Measurements from ENCODE around the gene PTPRC.

Gene PTPRC

GRCh38 chr1:198701250-198701649, 62.4 kb downstream of the PTPRC start:
- no peak for DNase-seq (ENCODE audit: low read depth in 2 of 2)

- no peak for DNase-seq (ENCODE audit: low read depth in 2 of 2)
These were observed 63.1 kb downstream of the PTPRC start for GRCh38 chr1:198701766-198702539.

- DNase-seq (ENCODE audit: low read depth in 2 of 2): no peak
These were observed 70.1 kb downstream of the PTPRC start for GRCh38 chr1:198708761-198709525.

- DNase-seq (ENCODE audit: low read depth in 2 of 2): no peak
These were observed 73.0 kb downstream of the PTPRC start for GRCh38 chr1:198711837-198712236.

GRCh38 chr1:198713081-198713480, 74.2 kb downstream of the PTPRC start:
- DNase-seq (ENCODE audit: low read depth in 2 of 2): no peak

- DNase-seq (ENCODE audit: low read depth in 2 of 2): no peak
These were observed 75.4 kb downstream of the PTPRC start for GRCh38 chr1:198714271-198714670.

- no peak for DNase-seq (ENCODE audit: low read depth in 2 of 2)
These were observed 77.2 kb downstream of the PTPRC start for GRCh38 chr1:198716051-198716450.

GRCh38 chr1:198717510-198717909, 78.7 kb downstream of the PTPRC start:
- DNase-seq (ENCODE audit: low read depth in 2 of 2): no peak

- no peak for DNase-seq (ENCODE audit: low read depth in 2 of 2)
These were observed 84.3 kb downstream of the PTPRC start for GRCh38 chr1:198723127-198723526.

- no peak for DNase-seq (ENCODE audit: low read depth in 2 of 2)
These were observed 86.2 kb downstream of the PTPRC start for GRCh38 chr1:198725090-198725489.

- no peak for DNase-seq (ENCODE audit: low read depth in 2 of 2)
These were observed 87.6 kb downstream of the PTPRC start for GRCh38 chr1:198726455-198726854.

- no peak for DNase-seq (ENCODE audit: low read depth in 2 of 2)
These were observed 90.5 kb downstream of the PTPRC start for GRCh38 chr1:198729195-198729863.

GRCh38 chr1:198730952-198731351, 92.1 kb downstream of the PTPRC start:
- DNase-seq (ENCODE audit: low read depth in 2 of 2): no peak

GRCh38 chr1:198734323-198735008, 95.6 kb downstream of the PTPRC start:
- DNase-seq (ENCODE audit: low read depth in 2 of 2): no peak

- no peak for DNase-seq (ENCODE audit: low read depth in 2 of 2)
These were observed 102.9 kb downstream of the PTPRC start for GRCh38 chr1:198741744-198742143.

- DNase-seq (ENCODE audit: low read depth in 2 of 2): no peak
These were observed 108.3 kb downstream of the PTPRC start for GRCh38 chr1:198747127-198747526.

- DNase-seq (ENCODE audit: low read depth in 2 of 2): no peak
These were observed 110.4 kb downstream of the PTPRC start for GRCh38 chr1:198749279-198749678.

GRCh38 chr1:198750081-198750480, 111.2 kb downstream of the PTPRC start:
- no peak for DNase-seq (ENCODE audit: low read depth in 2 of 2)

GRCh38 chr1:198751741-198752140, 112.9 kb downstream of the PTPRC start:
- no peak for DNase-seq (ENCODE audit: low read depth in 2 of 2)

GRCh38 chr1:198754670-198755069, 115.8 kb downstream of the PTPRC start:
- no peak for DNase-seq (ENCODE audit: low read depth in 2 of 2)

GRCh38 chr1:198755715-198756114, 116.9 kb downstream of the PTPRC start:
- no peak for DNase-seq (ENCODE audit: low read depth in 2 of 2)

GRCh38 chr1:198756470-198756869, 117.6 kb downstream of the PTPRC start:
- no peak for DNase-seq (ENCODE audit: low read depth in 2 of 2)
